ENCODE data around the gene CSNK2A2. TPM values are rescaled to one million over a fixed set of nuclear protein-coding genes. Genes with fewer than 3 reads are reported as not detected.

CSNK2A2 gene
- total and polyA plus RNA-seq, 10 of the 15 experiments (the other 5 are each of a cell fraction or from before 2014, with no cell fraction given), result 17.4 to 79.1 (median 29.4) TPM

DNA sequence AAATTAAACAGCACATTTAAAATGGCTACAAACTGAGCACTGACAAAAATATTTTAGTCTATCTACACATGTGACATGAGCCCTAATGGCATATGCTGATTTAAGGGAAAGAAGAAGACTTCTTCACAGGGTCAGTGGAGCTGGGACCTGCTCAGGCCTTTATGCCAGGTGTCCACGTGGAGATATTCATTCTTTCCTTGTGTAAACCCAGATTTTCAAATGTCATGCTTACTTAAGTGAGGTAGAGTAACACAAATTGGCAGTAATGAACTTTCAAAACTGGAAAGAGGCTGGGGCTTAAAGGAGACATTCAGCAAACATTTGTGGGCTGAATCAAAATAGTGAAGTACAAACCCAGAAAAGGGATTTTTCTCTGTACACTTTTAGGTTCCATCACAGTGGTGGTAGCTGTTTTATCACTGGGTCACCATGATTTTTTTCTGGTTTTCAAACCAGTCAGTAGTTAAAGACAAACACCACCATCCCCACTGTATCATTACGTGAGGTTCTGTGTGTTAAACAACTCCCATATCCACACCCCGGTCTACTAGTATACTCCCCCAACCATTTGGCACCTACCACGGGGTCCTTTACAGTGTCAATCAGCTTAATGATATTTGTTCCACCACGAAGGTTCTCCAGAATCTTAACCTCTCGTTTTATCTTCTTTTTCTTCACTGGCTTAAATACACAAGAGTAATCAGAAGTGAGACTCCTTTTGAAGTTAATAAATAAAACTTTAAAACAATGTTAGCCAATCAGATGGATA, 11.5 kb downstream of the CSNK2A2 start:
- no TSS peak for BruUV-seq (replicated peaks)
- no peak for FAIRE-seq
- Histone ChIP-seq H3K4me2 (ENCODE audit: control insufficient read depth, insufficient read depth) (no peak overlapping the region), H2AFZ (ENCODE audit: control insufficient read depth, low read depth, low read length) (no peak overlapping the region), H3K9me3 (replicated peaks; ENCODE audit: control insufficient read depth, insufficient read depth, low read length) (no peaks in the 10 kb centered on the region), H3K27me3 (replicated peaks in 1 of 2; ENCODE audit: control insufficient read depth in 2 of 2, insufficient read depth in 2 of 2, low read length in 1 of 2) (no peaks in the 10 kb centered on the region), H3K79me2 (ENCODE audit: control insufficient read depth, insufficient read depth, low read length) (no peaks in the 10 kb centered on the region; the same call in none of the 2 replicates), H3K9ac (ENCODE audit: control insufficient read depth, insufficient read depth, low read length) (no peak overlapping the region), H3K4me1 (ENCODE audit: control insufficient read depth, insufficient read depth, low read length) (no peaks in the 10 kb centered on the region), H3K27ac (ENCODE audit: control insufficient read depth, insufficient read depth) (no peak overlapping the region), H3K4me3 (no peak overlapping the region), H4K20me1 (ENCODE audit: control insufficient read depth, insufficient read depth) (no peaks in the 10 kb centered on the region), H3K36me3 (ENCODE audit: control insufficient read depth in 2 of 2, insufficient read depth in 2 of 2, low read length in 1 of 2) (peaks cover 8 to 36% of the 10 kb centered on the region in 2 experiments)
- SMC1A ChIA-PET (ENCODE audit: uncharacterized antibody, unreplicated experiment), result interaction anchor here (0.7 to 1.8 kb wide), 6 partner anchors 9 to 114 kb away, joined by 3 to 4 read pairs (median 3); a partner anchor contains a TSS
- intact Hi-C loops (cut with micrococcal nuclease; ENCODE audit: unreplicated experiment) (no loop called here), in situ Hi-C loops (cut with MboI) (no loop called here)
- CTCF ChIA-PET, result interaction anchor here (0.9 kb wide), 1 partner anchor 12 kb away, joined by 3 read pairs; no protein-coding TSS in a partner anchor
- POLR2A ChIA-PET, result interaction anchor here (0.5 kb wide), 1 partner anchor 356 kb away, joined by 3 read pairs; no protein-coding TSS in a partner anchor
- ATAC-seq, result no peak
- RAD21 ChIA-PET (ENCODE audit: unreplicated experiment), result no interaction called here
- WGBS (ENCODE audit: insufficient coverage, insufficient replicate concordance, low lambda C conversion rate, missing lambda C conversion rate), result 88% methylated on average over 6 of the region's 6 CpGs
- no peak for TF ChIP-seq YBX1 (IDR thresholded peaks at IDR 0.05)
- TF ChIP-seq POLR2A (IDR thresholded peaks at IDR 0.05; ENCODE audit: low read depth, low read length), result no peak
- TF ChIP-seq ESRRA (IDR thresholded peaks at IDR 0.05; ENCODE audit: low read length), result no peak
- no peak for TF ChIP-seq ZNF217 (IDR thresholded peaks at IDR 0.05)
- TF ChIP-seq, protein P1, sequence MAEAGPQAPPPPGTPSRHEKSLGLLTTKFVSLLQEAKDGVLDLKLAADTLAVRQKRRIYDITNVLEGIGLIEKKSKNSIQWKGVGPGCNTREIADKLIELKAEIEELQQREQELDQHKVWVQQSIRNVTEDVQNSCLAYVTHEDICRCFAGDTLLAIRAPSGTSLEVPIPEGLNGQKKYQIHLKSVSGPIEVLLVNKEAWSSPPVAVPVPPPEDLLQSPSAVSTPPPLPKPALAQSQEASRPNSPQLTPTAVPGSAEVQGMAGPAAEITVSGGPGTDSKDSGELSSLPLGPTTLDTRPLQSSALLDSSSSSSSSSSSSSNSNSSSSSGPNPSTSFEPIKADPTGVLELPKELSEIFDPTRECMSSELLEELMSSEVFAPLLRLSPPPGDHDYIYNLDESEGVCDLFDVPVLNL (IDR thresholded peaks at IDR 0.05; ENCODE audit: low read depth, low read length), result no peak
- TF ChIP-seq BMI1 (IDR thresholded peaks at IDR 0.05; ENCODE audit: borderline replicate concordance), result no peak
- no peak for DNase-seq (ENCODE audit: low read depth, low spot score)

Data from GM12878 (cell line).